Gastroesophageal sphincter (tissue), 4 donors: ENCODE results near the gene FIGN. TPM values are rescaled to one million over a fixed set of nuclear protein-coding genes. Genes with fewer than 3 reads are reported as not detected.

Experiments
- ATAC-seq: fragments of 150-250 bp; one replicate; pipeline ENCODE4 v1.9.1; 2016; ENCODE audit warnings: mild to moderate bottlenecking, moderate library complexity
- H3K27ac ChIP-seq, 4 donors: fragments of 200-600 bp; sonication (generic) in 3 of 4; 1 replicate in 3 of 4; 2 replicates in 1 of 4; pipeline ENCODE4 v1.5.1; 2016 to 2019
- H3K27me3 ChIP-seq: fragments of 200-600 bp; sonication (generic); one replicate; pipeline ENCODE4 v1.5.1; 2019
- H3K36me3 ChIP-seq, 2 donors: fragments of 200-600 bp; sonication (generic); one replicate each; pipeline ENCODE4 v1.5.1; 2019; ENCODE audit warnings: control low read depth in 1 of 2
- H3K4me1 ChIP-seq, 3 donors: fragments of 200-600 bp; sonication (generic); 1 replicate in 2 of 3; 2 replicates in 1 of 3; pipeline ENCODE4 v1.5.1; 2016 to 2019; ENCODE audit warnings: control low read depth in 2 of 3
- H3K4me3 ChIP-seq, 2 donors: fragments of 200-600 bp; sonication (generic); one replicate each; pipeline ENCODE4 v1.5.1; 2019; ENCODE audit warnings: mild to moderate bottlenecking in 1 of 2, moderate library complexity in 1 of 2
- H3K9me3 ChIP-seq, 3 donors: fragments of 200-600 bp; sonication (generic); one replicate each; pipeline ENCODE4 v1.5.1; 2017 to 2019; ENCODE audit warnings: control low read depth in 2 of 3
- EP300 ChIP-seq: sonication (generic); formaldehyde crosslinking; IDR thresholded peaks from one replicate; pipeline ENCODE4 v1.6.1; 2017; ENCODE audit warnings: antibody characterized with exemption, mild to moderate bottlenecking
- POLR2A ChIP-seq, 2 donors: fragments of 450-650 bp; IDR thresholded peaks; one replicate each; pipeline ENCODE4 v1.6.1; 2017; ENCODE audit warnings: antibody characterized with exemption in 2 of 2, mild to moderate bottlenecking in 2 of 2, moderate library complexity in 1 of 2
- POLR2AphosphoS5 ChIP-seq: sonication (generic); formaldehyde crosslinking; IDR thresholded peaks from one replicate; pipeline ENCODE4 v1.6.1; 2017; ENCODE audit warnings: antibody characterized with exemption
- WGBS, 2 donors: methylation state at CpG; one replicate each; pipeline ENCODE4 v1.1.5; 2018; ENCODE audit warnings: low coverage in 1 of 2; 5-methylcytosine and 5-hydroxymethylcytosine counted together
- total RNA-seq, 4 donors: library from RNA; depleted of rRNA; stranded (reverse); fragments of >200 nt; gene quantifications; one replicate each; pipeline ENCODE4 v1.1.0, GENCODE V29; 2016
- TF ChIP-seq, protein P1 (sequence below), 4 experiments: fragments of 200-600 bp in 2 of 4; fragments of 450-650 bp in 2 of 4; sonication (generic) in 1 of 4; IDR thresholded peaks; one replicate each; pipeline ENCODE4 v1.5.1; 2017 to 2019; ENCODE audit warnings: antibody characterized with exemption in 4 of 4, mild to moderate bottlenecking in 2 of 4, moderate library complexity in 2 of 4

FIGN gene
- total RNA-seq, 4 donors from 2014 or later, result 5.0 to 17.5 (median 10.2) TPM

DNA sequence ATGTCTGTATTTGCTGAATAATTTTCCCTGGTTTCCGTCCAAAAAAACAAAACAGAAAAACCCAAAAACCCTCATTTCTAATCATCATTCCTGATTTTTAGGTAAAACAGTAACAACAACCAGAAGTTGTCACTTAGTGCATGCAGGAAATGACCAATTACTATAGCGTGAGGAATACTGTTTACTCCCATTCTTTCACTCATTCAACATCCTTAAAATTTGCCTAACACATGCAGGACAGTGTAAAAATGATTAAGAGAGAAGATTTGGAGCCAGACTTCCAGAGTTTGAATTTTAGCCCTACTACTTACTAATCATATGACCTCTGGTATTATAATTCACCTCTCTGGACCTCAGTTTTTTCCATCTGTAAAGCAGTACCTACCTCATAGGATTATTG lies 83.1 kb downstream of the FIGN start:
- ATAC-seq, result no peak
- Histone ChIP-seq H3K4me1 (peaks cover 7 to 32% (median 8%) of the 10 kb centered on the region in 3 donors), H3K9me3 (no peaks in the 10 kb centered on the region), H3K4me3 (no peak overlapping the region), H3K27me3 (no peaks in the 10 kb centered on the region), H3K27ac (no peak overlapping the region), H3K36me3 (no peaks in the 10 kb centered on the region)
- WGBS, 2 donors, result 60 to 68% methylated on average over 2 of the region's 2 CpGs
- no peak for TF ChIP-seq POLR2AphosphoS5
- TF ChIP-seq EP300, result no peak

DNA sequence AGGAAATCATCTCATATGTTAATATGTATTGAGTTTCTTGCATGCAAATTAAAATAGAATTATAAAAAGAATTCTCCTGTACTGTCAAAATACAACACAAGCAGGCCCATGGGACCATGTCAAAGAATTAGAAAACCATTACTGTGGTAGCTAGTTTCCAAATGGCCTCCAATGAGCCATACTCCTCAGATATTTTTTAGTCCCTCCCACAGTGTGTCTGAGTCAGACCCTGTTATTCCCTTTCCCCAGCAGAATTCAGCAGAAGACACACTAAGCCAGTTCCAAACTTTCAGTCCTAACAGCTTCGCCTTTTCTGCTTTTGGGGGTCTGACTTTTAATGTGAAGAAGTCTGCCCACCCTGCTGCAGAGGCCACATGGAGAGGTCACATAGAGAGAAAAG lies 86.7 kb downstream of the FIGN start:
- H3K9me3 ChIP-seq, result no peaks in the 10 kb centered on the region
- no peaks in the 10 kb centered on the region for H3K36me3 ChIP-seq
- H3K4me3 ChIP-seq, result no peak overlapping the region
- ATAC-seq, result no peak
- H3K27ac ChIP-seq, result no peak overlapping the region
- no peaks in the 10 kb centered on the region for H3K27me3 ChIP-seq
- peaks cover 4 to 23% (median 9%) of the 10 kb centered on the region in 3 donors for H3K4me1 ChIP-seq
- TF ChIP-seq, protein P1, sequence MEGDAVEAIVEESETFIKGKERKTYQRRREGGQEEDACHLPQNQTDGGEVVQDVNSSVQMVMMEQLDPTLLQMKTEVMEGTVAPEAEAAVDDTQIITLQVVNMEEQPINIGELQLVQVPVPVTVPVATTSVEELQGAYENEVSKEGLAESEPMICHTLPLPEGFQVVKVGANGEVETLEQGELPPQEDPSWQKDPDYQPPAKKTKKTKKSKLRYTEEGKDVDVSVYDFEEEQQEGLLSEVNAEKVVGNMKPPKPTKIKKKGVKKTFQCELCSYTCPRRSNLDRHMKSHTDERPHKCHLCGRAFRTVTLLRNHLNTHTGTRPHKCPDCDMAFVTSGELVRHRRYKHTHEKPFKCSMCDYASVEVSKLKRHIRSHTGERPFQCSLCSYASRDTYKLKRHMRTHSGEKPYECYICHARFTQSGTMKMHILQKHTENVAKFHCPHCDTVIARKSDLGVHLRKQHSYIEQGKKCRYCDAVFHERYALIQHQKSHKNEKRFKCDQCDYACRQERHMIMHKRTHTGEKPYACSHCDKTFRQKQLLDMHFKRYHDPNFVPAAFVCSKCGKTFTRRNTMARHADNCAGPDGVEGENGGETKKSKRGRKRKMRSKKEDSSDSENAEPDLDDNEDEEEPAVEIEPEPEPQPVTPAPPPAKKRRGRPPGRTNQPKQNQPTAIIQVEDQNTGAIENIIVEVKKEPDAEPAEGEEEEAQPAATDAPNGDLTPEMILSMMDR (IDR thresholded peaks at IDR 0.05), result no peak
- TF ChIP-seq POLR2AphosphoS5 (no peak), POLR2A (IDR thresholded peaks at IDR 0.05) (no peak), EP300 (no peak)
- 90% methylated on average over 1 of the region's 1 CpG; no CpG with 5 or more reads in 1 of the 2 donors for whole genome bisulfite sequencing, 2 donors

DNA sequence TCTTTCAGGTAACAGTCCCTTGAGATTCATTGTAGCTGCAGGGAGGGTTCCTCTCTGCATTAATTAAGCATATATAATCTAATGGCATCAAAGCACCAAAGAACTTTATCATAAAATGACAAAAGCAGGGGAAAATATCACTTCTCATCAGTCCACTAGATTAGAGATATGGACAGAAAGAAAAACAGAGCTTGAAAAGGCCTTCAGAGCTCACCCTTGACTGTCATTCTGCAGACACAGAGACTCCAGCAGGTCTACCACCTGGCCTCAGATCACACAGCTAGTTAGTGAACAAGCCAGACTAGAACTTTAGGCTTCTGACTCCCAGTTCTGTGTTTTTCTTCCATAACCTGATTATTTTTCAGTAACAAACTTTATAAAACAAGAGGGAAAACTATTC lies 88.5 kb downstream of the FIGN start:
- peaks cover 4 to 23% (median 9%) of the 10 kb centered on the region in 3 donors for H3K4me1 ChIP-seq
- no peaks in the 10 kb centered on the region for H3K9me3 ChIP-seq
- H3K4me3 ChIP-seq, result no peak overlapping the region
- no peaks in the 10 kb centered on the region for H3K27me3 ChIP-seq
- no peak for TF ChIP-seq EP300
- TF ChIP-seq POLR2AphosphoS5, result no peak
- no peak for TF ChIP-seq POLR2A (IDR thresholded peaks at IDR 0.05)
- TF ChIP-seq, protein P1 (IDR thresholded peaks at IDR 0.05), result no peak
- ATAC-seq, result no peak
- H3K36me3 ChIP-seq, result no peaks in the 10 kb centered on the region
- H3K27ac ChIP-seq, result peak overlapping the region; percentile 17 to 43 (median 30)

DNA sequence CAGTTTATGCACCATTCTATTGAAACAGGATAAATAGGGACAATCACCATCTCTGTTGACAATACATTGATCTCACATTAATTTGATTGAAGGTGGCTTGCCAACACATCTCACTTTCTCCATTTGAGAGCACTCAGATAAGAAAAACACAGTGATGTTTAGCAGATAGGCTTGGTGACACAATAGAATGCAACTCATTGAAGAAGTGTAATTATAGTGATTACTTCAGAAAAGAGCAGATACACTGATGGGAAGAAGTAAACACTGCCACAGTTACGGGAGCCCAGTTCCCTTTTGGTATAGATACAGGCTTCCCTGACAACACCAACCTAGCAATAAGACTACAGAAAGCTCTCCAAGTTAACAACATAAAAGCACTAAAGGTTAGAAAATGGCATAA lies 89.1 kb downstream of the FIGN start:
- TF ChIP-seq POLR2AphosphoS5 (no peak), POLR2A (IDR thresholded peaks at IDR 0.05) (no peak), EP300 (no peak)
- TF ChIP-seq, protein P1 (IDR thresholded peaks at IDR 0.05), result no peak
- Histone ChIP-seq H3K4me1 (peaks cover 4 to 23% (median 9%) of the 10 kb centered on the region in 3 donors), H3K36me3 (no peaks in the 10 kb centered on the region), H3K27me3 (no peaks in the 10 kb centered on the region), H3K27ac (peak overlapping the region in 3 of 4 donors; percentile 17 to 30 (median 29)), H3K4me3 (no peak overlapping the region), H3K9me3 (no peaks in the 10 kb centered on the region)
- no peak for ATAC-seq
- WGBS, 2 donors, result 36 to 40% methylated on average over 1 of the region's 1 CpG

DNA sequence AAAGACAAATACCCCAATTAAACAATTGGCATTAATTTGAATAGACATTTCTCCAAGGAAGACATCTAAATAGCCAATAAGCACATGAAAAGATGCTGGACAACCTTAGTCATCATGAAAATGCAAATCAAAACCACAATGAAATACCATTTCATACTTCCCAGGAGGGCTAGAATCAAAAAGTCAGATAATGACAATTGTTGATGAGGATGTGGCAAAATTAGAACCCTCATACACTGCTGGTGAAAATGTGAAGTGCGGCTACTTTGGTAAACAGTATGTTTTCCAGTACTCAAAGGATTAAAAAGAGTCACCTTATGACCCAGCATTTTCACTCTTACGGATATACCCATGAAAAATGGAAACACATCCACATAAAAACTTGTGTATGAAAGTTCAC lies 91.6 kb downstream of the FIGN start:
- no peak for ATAC-seq
- no peak for TF ChIP-seq POLR2A (IDR thresholded peaks at IDR 0.05)
- Histone ChIP-seq H3K36me3 (no peaks in the 10 kb centered on the region), H3K27me3 (no peaks in the 10 kb centered on the region), H3K9me3 (no peaks in the 10 kb centered on the region), H3K27ac (no peak overlapping the region), H3K4me1 (peaks cover 4 to 23% (median 9%) of the 10 kb centered on the region in 3 donors), H3K4me3 (no peak overlapping the region)
- WGBS, 2 donors, result 88 to 94% methylated on average over 2 of the region's 2 CpGs

DNA sequence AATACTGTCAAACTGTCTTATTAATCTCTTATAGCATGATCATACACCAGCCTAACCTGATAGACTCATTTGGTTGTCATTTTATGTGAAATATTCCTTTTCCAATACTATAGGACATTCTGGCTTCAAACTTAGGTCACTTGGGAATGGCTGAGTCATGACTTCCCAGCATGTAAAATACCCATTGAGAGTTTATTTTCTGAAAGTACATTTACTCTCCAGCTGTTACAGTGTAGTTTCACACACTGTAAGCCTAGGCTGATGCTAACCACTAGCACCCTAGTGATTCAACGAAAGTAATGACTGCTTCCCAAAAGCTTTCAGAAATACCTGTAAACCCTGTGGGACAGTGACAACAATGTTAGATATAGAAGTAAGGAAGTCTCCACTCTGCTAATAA lies 93.8 kb downstream of the FIGN start:
- ATAC-seq, result no peak
- Histone ChIP-seq H3K36me3 (no peaks in the 10 kb centered on the region), H3K27ac (no peak overlapping the region), H3K27me3 (no peaks in the 10 kb centered on the region), H3K4me1 (peaks cover 0 to 19% (median 4%) of the 10 kb centered on the region in 3 donors), H3K4me3 (no peak overlapping the region), H3K9me3 (no peaks in the 10 kb centered on the region)
- no peak for TF ChIP-seq POLR2AphosphoS5
- 67 to 89% methylated on average over 1 of the region's 1 CpG for WGBS, 2 donors
